Left ventricle myocardium inferior (tissue), 1 donor: ENCODE measurements around the gene DCC. TPM values are rescaled to one million over a fixed set of nuclear protein-coding genes. Genes with fewer than 3 reads are reported as not detected.

Experiments
- DNase-seq: peaks from one replicate; pipeline ENCODE4 v3.0.0-alpha.2; 2020
- H3K27ac ChIP-seq: fragments of 200-600 bp; replicated peaks from 2 replicates; pipeline ENCODE4 v1.8.0; 2021
- H3K27me3 ChIP-seq: fragments of 200-600 bp; 2 replicates; pipeline ENCODE4 v1.8.0; 2021; ENCODE audit warnings: low read depth
- H3K36me3 ChIP-seq: fragments of 200-600 bp; 2 replicates; pipeline ENCODE4 v1.8.0; 2021
- H3K4me1 ChIP-seq: fragments of 200-600 bp; 2 replicates; pipeline ENCODE4 v1.8.0; 2021
- H3K4me3 ChIP-seq: fragments of 200-600 bp; 2 replicates; pipeline ENCODE4 v1.8.0; 2021; ENCODE audit warnings: mild to moderate bottlenecking, moderate library complexity
- H3K9me3 ChIP-seq: fragments of 200-600 bp; replicated peaks from 2 replicates; pipeline ENCODE4 v1.8.0; 2021
- CTCF ChIP-seq: fragments of 200-600 bp; IDR thresholded peaks from 2 replicates; pipeline ENCODE4 v1.8.0; 2021; ENCODE audit warnings: antibody characterized with exemption, mild to moderate bottlenecking, borderline replicate concordance
- intact Hi-C: fragments of 100-400 bp; cut with micrococcal nuclease; formaldehyde crosslinking; loops from one replicate; pipeline ENCODE4 v1.11.0; 2022
- total RNA-seq: library from RNA; stranded (reverse); fragmentation: NEBNext Ultra II Directional; extraction: Animal tissue kit (Norgen Biotek cat#: 25700); gene quantifications from one replicate; pipeline ENCODE4 v1.2.1, GENCODE V29; 2021
- donor health status: DM: no; HTN: yes; CAD: no; lungs with severe emphysema.

DCC gene
- total RNA-seq, 1 donor from 2014 or later: not detected

- Histone ChIP-seq H3K4me1 (no peaks in the 10 kb centered on the region), H3K4me3 (no peak overlapping the region), H3K27me3 (no peaks in the 10 kb centered on the region), H3K9me3 (no peaks in the 10 kb centered on the region), H3K27ac (no peak overlapping the region), H3K36me3 (no peaks in the 10 kb centered on the region)
- intact Hi-C loops: no loop called here
- DNase-seq: no peak
- no peak for TF ChIP-seq CTCF
Observed at GRCh38 chr18:52376104-52376503, 36.1 kb downstream of the DCC start.

- no peak for TF ChIP-seq CTCF
- no peaks in the 10 kb centered on the region for H3K4me1 ChIP-seq
- no peak overlapping the region for H3K27ac ChIP-seq
- H3K9me3 ChIP-seq: no peaks in the 10 kb centered on the region
- H3K27me3 ChIP-seq: no peaks in the 10 kb centered on the region
- no peak for DNase-seq
- intact Hi-C loops: no loop called here
- no peak overlapping the region for H3K4me3 ChIP-seq
- no peaks in the 10 kb centered on the region for H3K36me3 ChIP-seq
Observed at GRCh38 chr18:52377094-52377493, 37.1 kb downstream of the DCC start.

- no peak overlapping the region for H3K4me3 ChIP-seq
- intact Hi-C loops: no loop called here
- H3K36me3 ChIP-seq: no peaks in the 10 kb centered on the region
- no peaks in the 10 kb centered on the region for H3K27me3 ChIP-seq
- H3K9me3 ChIP-seq: no peaks in the 10 kb centered on the region
- no peak for TF ChIP-seq CTCF
- no peaks in the 10 kb centered on the region for H3K4me1 ChIP-seq
- no peak for DNase-seq
- H3K27ac ChIP-seq: no peak overlapping the region
Observed at GRCh38 chr18:52386306-52386705, 46.3 kb downstream of the DCC start.

- no peak overlapping the region for H3K27ac ChIP-seq
Observed at GRCh38 chr18:52387175-52387574, 47.2 kb downstream of the DCC start.

GRCh38 chr18:52391810-52392559 is 52.0 kb downstream of the DCC start:
- no peaks in the 10 kb centered on the region for H3K36me3 ChIP-seq
- no peaks in the 10 kb centered on the region for H3K4me1 ChIP-seq
- intact Hi-C loops: no loop called here
- no peaks in the 10 kb centered on the region for H3K27me3 ChIP-seq
- H3K9me3 ChIP-seq: no peaks in the 10 kb centered on the region
- no peak for DNase-seq
- H3K27ac ChIP-seq: no peak overlapping the region
- no peak overlapping the region for H3K4me3 ChIP-seq
- TF ChIP-seq CTCF: no peak

More at GRCh38 chr18:52387175-52387574, 47.2 kb downstream of the DCC start:
- intact Hi-C loops: no loop called here
- H3K27me3 ChIP-seq: no peaks in the 10 kb centered on the region
- no peaks in the 10 kb centered on the region for H3K36me3 ChIP-seq
- H3K9me3 ChIP-seq: no peaks in the 10 kb centered on the region
- no peak overlapping the region for H3K4me3 ChIP-seq
- no peaks in the 10 kb centered on the region for H3K4me1 ChIP-seq
- no peak for TF ChIP-seq CTCF
- DNase-seq: no peak
